ENCODE results near the gene PSME1. TPM values are rescaled to one million over a fixed set of nuclear protein-coding genes. Genes with fewer than 3 reads are reported as not detected.

The PSME1 gene
- total and polyA plus RNA-seq, 2 of the 13 experiments (the other 11 are each of a cell fraction or from before 2014, with no cell fraction given) = 159 to 608 TPM

GRCh38 chr14:24113801-24114531 lies 22.0 kb upstream of the PSME1 start (continued):
- TF ChIP-seq ZNF546 (CRISPR knock-in tag; conservative IDR thresholded peaks at IDR 0.05) (peak; percentile 80; the same call in 1 of the 2 replicates), HHEX (CRISPR knock-in tag; IDR thresholded peaks at IDR 0.05) (0 out of 2 replicates have a peak, but pooled peaks have one; percentile 68), THAP9 (CRISPR knock-in tag; IDR thresholded peaks at IDR 0.05; ENCODE audit: borderline replicate concordance) (peak; percentile 84), GRHL1 (CRISPR knock-in tag; conservative IDR thresholded peaks at IDR 0.05) (no peak), PITX1 (CRISPR knock-in tag; IDR thresholded peaks at IDR 0.05) (peak; percentile 99), ZSCAN5A (CRISPR knock-in tag; IDR thresholded peaks at IDR 0.05; ENCODE audit: borderline replicate concordance) (peak; percentile 95; the same call in 1 of the 2 replicates), HIVEP1 (CRISPR knock-in tag; IDR thresholded peaks at IDR 0.05) (peak; percentile 99), ZNF792 (CRISPR knock-in tag; IDR thresholded peaks at IDR 0.05) (peak; percentile 99), ZNF678 (CRISPR knock-in tag; IDR thresholded peaks at IDR 0.05) (0 out of 2 replicates have a peak, but pooled peaks have one; percentile 81), ZNF644 (CRISPR knock-in tag; IDR thresholded peaks at IDR 0.05; ENCODE audit: low read depth) (peak; percentile 94), RFXAP (CRISPR knock-in tag; IDR thresholded peaks at IDR 0.05; ENCODE audit: borderline replicate concordance) (peak; percentile 95; the same call in 1 of the 2 replicates), ELF4 (CRISPR knock-in tag; IDR thresholded peaks at IDR 0.05; ENCODE audit: borderline replicate concordance) (no peak; the same call in 1 of the 2 replicates), TBX3 (IDR thresholded peaks at IDR 0.05; ENCODE audit: borderline replicate concordance) (peak; percentile 88; the same call in 1 of the 2 replicates), PCBP1 (IDR thresholded peaks at IDR 0.05; ENCODE audit: borderline replicate concordance, low read depth, low read length) (peak; percentile 99), ZNF10 (CRISPR knock-in tag; IDR thresholded peaks at IDR 0.05; ENCODE audit: borderline replicate concordance, low read depth) (no peak), ETV5 (CRISPR knock-in tag; IDR thresholded peaks at IDR 0.05; ENCODE audit: borderline replicate concordance) (peak; percentile 97), NFE2L1 (CRISPR knock-in tag; IDR thresholded peaks at IDR 0.05; ENCODE audit: borderline replicate concordance) (no peak), HCFC1 (IDR thresholded peaks at IDR 0.05; ENCODE audit: low read depth, low read length) (peak; percentile 23; the same call in 1 of the 2 replicates), KAT2B (IDR thresholded peaks at IDR 0.05; ENCODE audit: borderline replicate concordance, low read depth, low read length) (no peak)
- TF ChIP-seq, protein P1, sequence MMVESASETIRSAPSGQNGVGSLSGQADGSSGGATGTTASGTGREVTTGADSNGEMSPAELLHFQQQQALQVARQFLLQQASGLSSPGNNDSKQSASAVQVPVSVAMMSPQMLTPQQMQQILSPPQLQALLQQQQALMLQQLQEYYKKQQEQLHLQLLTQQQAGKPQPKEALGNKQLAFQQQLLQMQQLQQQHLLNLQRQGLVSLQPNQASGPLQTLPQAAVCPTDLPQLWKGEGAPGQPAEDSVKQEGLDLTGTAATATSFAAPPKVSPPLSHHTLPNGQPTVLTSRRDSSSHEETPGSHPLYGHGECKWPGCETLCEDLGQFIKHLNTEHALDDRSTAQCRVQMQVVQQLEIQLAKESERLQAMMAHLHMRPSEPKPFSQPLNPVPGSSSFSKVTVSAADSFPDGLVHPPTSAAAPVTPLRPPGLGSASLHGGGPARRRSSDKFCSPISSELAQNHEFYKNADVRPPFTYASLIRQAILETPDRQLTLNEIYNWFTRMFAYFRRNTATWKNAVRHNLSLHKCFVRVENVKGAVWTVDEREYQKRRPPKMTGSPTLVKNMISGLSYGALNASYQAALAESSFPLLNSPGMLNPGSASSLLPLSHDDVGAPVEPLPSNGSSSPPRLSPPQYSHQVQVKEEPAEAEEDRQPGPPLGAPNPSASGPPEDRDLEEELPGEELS (CRISPR knock-in tag; IDR thresholded peaks at IDR 0.05) = peak; percentile 99
- TF ChIP-seq, protein P2, sequence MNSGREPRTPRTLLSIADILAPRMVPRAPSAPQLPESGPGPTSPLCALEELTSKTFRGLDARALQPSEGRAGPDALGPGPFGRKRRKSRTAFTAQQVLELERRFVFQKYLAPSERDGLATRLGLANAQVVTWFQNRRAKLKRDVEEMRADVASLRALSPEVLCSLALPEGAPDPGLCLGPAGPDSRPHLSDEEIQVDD (CRISPR knock-in tag; IDR thresholded peaks at IDR 0.05; ENCODE audit: borderline replicate concordance) = peak; percentile 92

Measured in HepG2 (cell line).